Measurements from ENCODE around the gene FANCC.
A peak's percentile ranks its signal among the peaks of the same experiment; 100 is the strongest.

Gene FANCC

GRCh38 chr9:95142728-95143127 is 174.8 kb downstream of the FANCC start:
- DNase-seq (ENCODE audit: low read depth) = no peak

- no peak for DNase-seq (ENCODE audit: low read depth)
Observed at GRCh38 chr9:95142315-95142714, 175.2 kb downstream of the FANCC start.

DNA sequence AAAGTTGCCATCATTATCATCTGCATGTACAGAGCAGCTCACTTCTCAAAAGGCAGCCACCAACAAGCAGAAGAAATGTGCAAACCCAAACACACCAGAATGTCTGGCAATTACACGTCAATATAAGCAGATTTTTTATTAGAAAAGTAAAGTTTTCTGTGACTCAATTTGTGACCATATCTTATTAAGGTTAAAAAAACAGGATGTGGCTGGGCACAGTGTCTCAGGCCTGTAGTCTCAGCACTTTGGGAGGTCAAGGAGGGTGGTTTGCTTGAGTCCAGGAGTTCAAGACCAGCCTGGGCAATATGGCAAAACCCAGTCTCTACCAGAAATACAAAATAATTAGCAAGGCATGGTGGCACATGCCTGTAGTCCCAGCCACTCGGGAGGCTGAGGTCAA is 176.7 kb downstream of the FANCC start:
- DNase-seq (ENCODE audit: low read depth) = no peak

- DNase-seq (ENCODE audit: low read depth) = no peak
Observed at GRCh38 chr9:95139126-95139525, 178.4 kb downstream of the FANCC start.

- no peak for DNase-seq (ENCODE audit: low read depth)
Observed at GRCh38 chr9:95138474-95138873, 179.0 kb downstream of the FANCC start.

DNA sequence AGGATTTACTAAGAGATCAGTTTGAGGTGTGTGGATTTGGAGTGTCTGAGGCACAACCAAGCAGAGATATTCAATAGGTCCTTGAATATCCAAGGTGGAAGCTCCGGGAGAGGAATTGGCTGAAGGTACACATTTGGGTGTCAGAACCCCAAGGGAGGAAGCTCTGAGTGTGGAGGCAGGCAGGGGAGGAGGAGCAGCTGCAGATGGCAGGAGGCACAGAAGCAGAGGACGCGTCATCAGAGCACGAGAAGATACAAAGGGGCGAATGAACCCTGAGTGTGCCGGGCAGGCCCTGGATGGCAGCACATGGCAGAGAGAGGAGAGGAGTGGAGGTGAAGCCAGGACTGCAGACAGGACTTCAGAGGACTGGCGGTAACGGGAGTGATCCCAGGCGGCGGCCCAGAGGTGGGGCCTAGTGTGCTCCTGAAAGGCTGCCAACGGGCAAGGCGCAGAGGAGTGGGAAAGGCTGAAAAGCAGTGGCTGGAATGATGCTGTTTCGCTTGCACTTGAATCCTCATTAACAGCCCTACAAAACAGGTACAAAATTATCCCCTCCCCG is 179.8 kb downstream of the FANCC start:
- no peak for DNase-seq (ENCODE audit: low read depth)

GRCh38 chr9:95135756-95136155 is 181.8 kb downstream of the FANCC start:
- DNase-seq (ENCODE audit: low read depth) = no peak

GRCh38 chr9:95134457-95134881 is 183.0 kb downstream of the FANCC start:
- DNase-seq (ENCODE audit: low read depth) = no peak

- DNase-seq (ENCODE audit: low read depth) = no peak
Observed at GRCh38 chr9:95133325-95133705, 184.2 kb downstream of the FANCC start.

- DNase-seq (ENCODE audit: low read depth) = no peak
Observed at GRCh38 chr9:95132366-95133324, 184.9 kb downstream of the FANCC start.

DNA sequence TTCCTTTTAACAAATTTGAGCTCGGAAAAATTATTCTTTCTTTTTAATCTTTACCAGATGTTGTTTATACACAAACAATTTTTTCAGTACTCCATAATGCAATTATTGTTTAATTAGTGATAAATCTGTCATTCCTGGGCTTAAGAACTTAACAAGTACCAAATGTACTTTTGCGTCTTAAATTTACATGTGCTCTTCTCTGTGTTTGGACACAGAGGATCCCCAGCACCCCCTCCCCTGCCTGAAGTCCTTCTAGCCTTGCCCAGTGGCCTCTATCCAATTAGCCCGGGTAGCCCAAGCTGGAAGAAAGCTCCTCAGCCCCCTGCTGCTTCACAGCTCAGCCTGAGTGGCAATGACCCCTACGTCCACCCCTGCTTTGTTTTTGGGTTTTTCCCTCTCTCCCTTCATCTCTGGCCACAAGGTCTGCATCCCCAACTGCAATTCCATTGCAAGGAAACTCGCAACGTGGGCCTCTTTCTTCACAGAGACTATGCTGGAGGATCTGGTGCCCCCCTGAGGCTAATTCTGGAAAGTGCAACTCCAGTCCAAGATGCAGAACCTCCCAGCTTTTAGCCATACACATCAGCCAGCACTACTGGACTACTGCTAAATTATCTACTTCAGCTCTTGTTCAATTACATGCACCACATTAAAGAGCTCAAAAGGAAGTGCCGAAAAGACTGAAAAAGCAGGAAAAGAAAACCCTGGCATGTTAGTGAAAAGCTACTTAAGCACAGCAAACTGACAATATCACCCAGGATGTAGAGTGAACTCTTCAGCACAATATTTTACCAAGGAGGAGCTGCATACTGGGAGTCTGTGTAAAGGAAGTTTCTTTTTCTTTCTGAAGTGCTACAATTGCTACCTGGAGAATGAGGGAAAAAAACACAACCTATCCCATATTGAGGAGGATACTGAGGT is 186.2 kb downstream of the FANCC start:
- no peak for DNase-seq (ENCODE audit: low read depth)

- no peak for DNase-seq (ENCODE audit: low read depth)
Observed at GRCh38 chr9:95130484-95130883, 187.0 kb downstream of the FANCC start.

- no peak for DNase-seq (ENCODE audit: low read depth)
Observed at GRCh38 chr9:95129476-95130291, 187.8 kb downstream of the FANCC start.

GRCh38 chr9:95128177-95128524 is 189.4 kb downstream of the FANCC start:
- DNase-seq (ENCODE audit: low read depth) = no peak

GRCh38 chr9:95127249-95128176 is 190.0 kb downstream of the FANCC start:
- DNase-seq (ENCODE audit: low read depth) = peak; percentile 24

DNA sequence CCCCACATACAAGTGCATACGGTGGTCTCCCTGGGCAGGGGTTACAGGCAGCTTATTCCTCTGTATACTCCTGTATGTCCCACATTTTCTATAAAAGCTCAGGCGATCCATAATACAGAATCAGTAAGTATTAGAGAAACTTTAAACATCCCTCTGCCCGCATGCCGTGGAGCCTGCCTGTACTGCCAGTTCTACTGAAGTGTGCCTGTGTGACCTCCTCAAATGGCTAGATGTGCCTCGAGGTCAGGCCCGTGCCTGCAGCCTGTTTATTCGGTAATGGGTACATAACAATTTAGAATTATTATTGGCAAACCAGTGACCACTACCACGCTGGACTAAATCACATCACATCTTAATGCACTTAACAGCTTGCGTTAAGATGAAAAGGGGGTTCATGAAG is 190.8 kb downstream of the FANCC start:
- no peak for DNase-seq (ENCODE audit: low read depth)

DNA sequence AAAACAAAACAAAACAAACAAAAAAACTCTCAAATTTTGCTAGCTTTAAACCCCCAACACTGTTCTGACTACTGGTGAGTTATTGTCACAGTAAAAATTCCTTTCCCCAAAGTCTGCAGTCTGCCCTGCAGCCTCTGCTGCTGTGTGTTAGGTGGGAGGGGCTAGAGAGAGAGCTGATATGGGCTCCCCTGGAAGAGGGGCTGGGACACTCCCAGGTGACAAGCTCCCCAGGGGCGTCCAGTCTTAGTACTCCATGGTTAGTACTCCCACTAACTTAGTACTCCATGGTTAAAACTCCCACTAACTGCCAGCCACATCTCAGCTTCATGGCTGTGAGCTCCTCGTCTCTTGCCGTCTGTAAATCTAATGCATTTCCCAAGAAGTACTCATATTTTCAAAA is 191.9 kb downstream of the FANCC start:
- no peak for DNase-seq (ENCODE audit: low read depth)

DNA sequence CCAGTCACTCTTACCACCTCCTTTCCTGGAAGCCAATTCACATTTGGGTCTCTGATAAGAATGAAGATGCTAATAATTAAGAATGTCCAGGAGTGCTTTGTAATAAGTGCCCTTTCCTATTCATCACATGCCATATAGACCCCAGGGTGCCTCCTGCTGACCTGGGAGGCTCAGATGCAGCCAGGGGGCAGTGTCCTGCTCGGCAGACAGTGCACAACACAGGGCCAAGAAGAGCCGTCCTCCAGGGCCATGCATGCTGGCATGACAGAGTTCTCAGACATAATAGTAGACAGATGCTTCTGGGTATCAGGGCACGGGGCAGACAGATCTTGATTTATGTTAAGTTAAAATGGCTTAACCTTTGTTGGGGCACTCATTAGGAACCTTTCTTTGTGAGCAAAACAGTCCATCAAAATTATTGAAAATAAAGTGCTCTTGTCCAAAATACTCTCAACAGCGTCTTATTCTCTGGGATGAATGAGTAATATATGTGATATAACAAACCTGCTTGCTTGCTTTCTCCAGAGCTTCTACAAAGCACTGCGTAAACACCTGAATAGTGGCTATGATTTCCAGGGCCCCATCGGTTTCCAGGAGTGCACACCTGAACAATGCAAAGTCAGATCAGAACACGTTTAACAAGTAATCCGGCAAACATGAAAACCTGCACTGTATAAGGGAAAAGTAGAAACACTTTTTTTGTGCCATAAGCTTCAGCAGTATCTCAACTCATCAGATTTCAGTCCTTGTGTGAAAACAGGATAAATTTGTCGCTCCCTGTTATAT is 192.7 kb downstream of the FANCC start:
- no peak for DNase-seq (ENCODE audit: low read depth)

GRCh38 chr9:95120781-95121370 is 196.6 kb downstream of the FANCC start:
- no peak for DNase-seq (ENCODE audit: low read depth)
